H1 (cell line): ENCODE measurements around the gene TBRG4. TPM values are rescaled to one million over a fixed set of nuclear protein-coding genes. Genes with fewer than 3 reads are reported as not detected.

ENCODE experiments used
- ASH2L ChIP-seq: fragments of 200-600, 300-600 bp; sonication (generic); IDR thresholded peaks from one replicate; pipeline ENCODE4 v1.7.1; 2017; ENCODE audit warnings: low read length
- CBX8 ChIP-seq: fragments of 300-800, 300-1000 bp; sonication (generic); IDR thresholded peaks from 2 replicates; pipeline ENCODE4 v1.7.1; 2016; ENCODE audit warnings: low read depth, low read length, borderline replicate concordance
- CHD2 ChIP-seq: IDR thresholded peaks from 2 replicates; pipeline ENCODE4 v1.6.1; 2012; ENCODE audit warnings: low read length, improper control_type of control experiment
- EP300 ChIP-seq, 2 experiments: IDR thresholded peaks; 1 replicate in 1 of 2; 2 replicates in 1 of 2; pipeline ENCODE4 v1.6.1; 2011 to 2012; ENCODE audit warnings: low read depth in 2 of 2, low read length in 2 of 2, mild to moderate bottlenecking in 2 of 2, borderline replicate concordance in 1 of 2, inconsistent platforms in 1 of 2, moderate library complexity in 1 of 2
- FOSL1 ChIP-seq: IDR thresholded peaks from 2 replicates; pipeline ENCODE4 v1.6.1; 2011; ENCODE audit warnings: mild to moderate bottlenecking, low read depth, low read length, moderate library complexity; ENCODE audit not compliant: insufficient read depth
- GTF2F1 ChIP-seq: IDR thresholded peaks from 2 replicates; pipeline ENCODE4 v1.6.1; 2012; ENCODE audit warnings: low read depth, low read length, improper control_type of control experiment, borderline replicate concordance
- NANOG ChIP-seq: IDR thresholded peaks from 2 replicates; pipeline ENCODE4 v1.6.1; 2011; ENCODE audit warnings: low read length, low read depth, mild to moderate bottlenecking, inconsistent platforms; ENCODE audit not compliant: insufficient read depth, poor library complexity, severe bottlenecking
- POLR2A ChIP-seq, 2 experiments: IDR thresholded peaks; 1 replicate in 1 of 2; 2 replicates in 1 of 2; pipeline ENCODE4 v1.6.1; 2011; ENCODE audit warnings: low read depth in 2 of 2, low read length in 2 of 2, mild to moderate bottlenecking in 2 of 2; ENCODE audit errors: control extremely low read depth in 1 of 2
- RNF2 ChIP-seq: fragments of 200-900, 300-1000 bp; sonication (generic); IDR thresholded peaks from 2 replicates; pipeline ENCODE4 v1.7.1; 2016; ENCODE audit warnings: borderline replicate concordance, low read depth, mild to moderate bottlenecking, antibody characterized with exemption, low read length; ENCODE audit not compliant: poor library complexity, severe bottlenecking; ENCODE audit errors: missing control alignments
- SP2 ChIP-seq: IDR thresholded peaks from 2 replicates; pipeline ENCODE4 v1.6.1; 2012; ENCODE audit warnings: mild to moderate bottlenecking, low read length, inconsistent platforms
- TAF1 ChIP-seq: IDR thresholded peaks from 2 replicates; pipeline ENCODE4 v1.6.1; 2011; ENCODE audit warnings: mild to moderate bottlenecking, low read depth, low read length
- polyA plus RNA-seq, 7 experiments: library from polyadenylated mRNA; depleted of rRNA in 3 of 7; stranded (reverse) in 5 of 7; unstranded in 2 of 7; fragments of >200 nt in 5 of 7; fragments of 200-250 nt in 2 of 7; gene quantifications; 1 replicate in 5 of 7; 2 replicates in 1 of 7; 4 replicates in 1 of 7; pipeline versions ENCODE4 v1.2.1 to v1.2.3, GENCODE V29; 2011 to 2013; ENCODE audit warnings: missing spikeins in 2 of 7, mixed read lengths in 2 of 7
- total RNA-seq: library from RNA; stranded (reverse); fragmentation: NEBNext Ultra II Directional; extraction: Animal tissue kit (Norgen Biotek cat#: 25700); gene quantifications from 2 replicates; pipeline ENCODE4 v1.2.1, GENCODE V29; 2021
- TF ChIP-seq, protein P1 (sequence below): fragments of 300-600 bp; sonication (generic); IDR thresholded peaks from 2 replicates; pipeline ENCODE4 v1.7.1; 2012; ENCODE audit warnings: low read length, moderate library complexity, mild to moderate bottlenecking, inconsistent platforms; ENCODE audit not compliant: insufficient replicate concordance

Gene TBRG4
- total and polyA plus RNA-seq, 2 of the 8 experiments (the other 6 are each of a cell fraction or from before 2014, with no cell fraction given), result 110 to 137 TPM

GRCh38 chr7:45160417-45160881 lies 49.0 kb upstream of the TBRG4 start (continued):
- TF ChIP-seq, protein P1, sequence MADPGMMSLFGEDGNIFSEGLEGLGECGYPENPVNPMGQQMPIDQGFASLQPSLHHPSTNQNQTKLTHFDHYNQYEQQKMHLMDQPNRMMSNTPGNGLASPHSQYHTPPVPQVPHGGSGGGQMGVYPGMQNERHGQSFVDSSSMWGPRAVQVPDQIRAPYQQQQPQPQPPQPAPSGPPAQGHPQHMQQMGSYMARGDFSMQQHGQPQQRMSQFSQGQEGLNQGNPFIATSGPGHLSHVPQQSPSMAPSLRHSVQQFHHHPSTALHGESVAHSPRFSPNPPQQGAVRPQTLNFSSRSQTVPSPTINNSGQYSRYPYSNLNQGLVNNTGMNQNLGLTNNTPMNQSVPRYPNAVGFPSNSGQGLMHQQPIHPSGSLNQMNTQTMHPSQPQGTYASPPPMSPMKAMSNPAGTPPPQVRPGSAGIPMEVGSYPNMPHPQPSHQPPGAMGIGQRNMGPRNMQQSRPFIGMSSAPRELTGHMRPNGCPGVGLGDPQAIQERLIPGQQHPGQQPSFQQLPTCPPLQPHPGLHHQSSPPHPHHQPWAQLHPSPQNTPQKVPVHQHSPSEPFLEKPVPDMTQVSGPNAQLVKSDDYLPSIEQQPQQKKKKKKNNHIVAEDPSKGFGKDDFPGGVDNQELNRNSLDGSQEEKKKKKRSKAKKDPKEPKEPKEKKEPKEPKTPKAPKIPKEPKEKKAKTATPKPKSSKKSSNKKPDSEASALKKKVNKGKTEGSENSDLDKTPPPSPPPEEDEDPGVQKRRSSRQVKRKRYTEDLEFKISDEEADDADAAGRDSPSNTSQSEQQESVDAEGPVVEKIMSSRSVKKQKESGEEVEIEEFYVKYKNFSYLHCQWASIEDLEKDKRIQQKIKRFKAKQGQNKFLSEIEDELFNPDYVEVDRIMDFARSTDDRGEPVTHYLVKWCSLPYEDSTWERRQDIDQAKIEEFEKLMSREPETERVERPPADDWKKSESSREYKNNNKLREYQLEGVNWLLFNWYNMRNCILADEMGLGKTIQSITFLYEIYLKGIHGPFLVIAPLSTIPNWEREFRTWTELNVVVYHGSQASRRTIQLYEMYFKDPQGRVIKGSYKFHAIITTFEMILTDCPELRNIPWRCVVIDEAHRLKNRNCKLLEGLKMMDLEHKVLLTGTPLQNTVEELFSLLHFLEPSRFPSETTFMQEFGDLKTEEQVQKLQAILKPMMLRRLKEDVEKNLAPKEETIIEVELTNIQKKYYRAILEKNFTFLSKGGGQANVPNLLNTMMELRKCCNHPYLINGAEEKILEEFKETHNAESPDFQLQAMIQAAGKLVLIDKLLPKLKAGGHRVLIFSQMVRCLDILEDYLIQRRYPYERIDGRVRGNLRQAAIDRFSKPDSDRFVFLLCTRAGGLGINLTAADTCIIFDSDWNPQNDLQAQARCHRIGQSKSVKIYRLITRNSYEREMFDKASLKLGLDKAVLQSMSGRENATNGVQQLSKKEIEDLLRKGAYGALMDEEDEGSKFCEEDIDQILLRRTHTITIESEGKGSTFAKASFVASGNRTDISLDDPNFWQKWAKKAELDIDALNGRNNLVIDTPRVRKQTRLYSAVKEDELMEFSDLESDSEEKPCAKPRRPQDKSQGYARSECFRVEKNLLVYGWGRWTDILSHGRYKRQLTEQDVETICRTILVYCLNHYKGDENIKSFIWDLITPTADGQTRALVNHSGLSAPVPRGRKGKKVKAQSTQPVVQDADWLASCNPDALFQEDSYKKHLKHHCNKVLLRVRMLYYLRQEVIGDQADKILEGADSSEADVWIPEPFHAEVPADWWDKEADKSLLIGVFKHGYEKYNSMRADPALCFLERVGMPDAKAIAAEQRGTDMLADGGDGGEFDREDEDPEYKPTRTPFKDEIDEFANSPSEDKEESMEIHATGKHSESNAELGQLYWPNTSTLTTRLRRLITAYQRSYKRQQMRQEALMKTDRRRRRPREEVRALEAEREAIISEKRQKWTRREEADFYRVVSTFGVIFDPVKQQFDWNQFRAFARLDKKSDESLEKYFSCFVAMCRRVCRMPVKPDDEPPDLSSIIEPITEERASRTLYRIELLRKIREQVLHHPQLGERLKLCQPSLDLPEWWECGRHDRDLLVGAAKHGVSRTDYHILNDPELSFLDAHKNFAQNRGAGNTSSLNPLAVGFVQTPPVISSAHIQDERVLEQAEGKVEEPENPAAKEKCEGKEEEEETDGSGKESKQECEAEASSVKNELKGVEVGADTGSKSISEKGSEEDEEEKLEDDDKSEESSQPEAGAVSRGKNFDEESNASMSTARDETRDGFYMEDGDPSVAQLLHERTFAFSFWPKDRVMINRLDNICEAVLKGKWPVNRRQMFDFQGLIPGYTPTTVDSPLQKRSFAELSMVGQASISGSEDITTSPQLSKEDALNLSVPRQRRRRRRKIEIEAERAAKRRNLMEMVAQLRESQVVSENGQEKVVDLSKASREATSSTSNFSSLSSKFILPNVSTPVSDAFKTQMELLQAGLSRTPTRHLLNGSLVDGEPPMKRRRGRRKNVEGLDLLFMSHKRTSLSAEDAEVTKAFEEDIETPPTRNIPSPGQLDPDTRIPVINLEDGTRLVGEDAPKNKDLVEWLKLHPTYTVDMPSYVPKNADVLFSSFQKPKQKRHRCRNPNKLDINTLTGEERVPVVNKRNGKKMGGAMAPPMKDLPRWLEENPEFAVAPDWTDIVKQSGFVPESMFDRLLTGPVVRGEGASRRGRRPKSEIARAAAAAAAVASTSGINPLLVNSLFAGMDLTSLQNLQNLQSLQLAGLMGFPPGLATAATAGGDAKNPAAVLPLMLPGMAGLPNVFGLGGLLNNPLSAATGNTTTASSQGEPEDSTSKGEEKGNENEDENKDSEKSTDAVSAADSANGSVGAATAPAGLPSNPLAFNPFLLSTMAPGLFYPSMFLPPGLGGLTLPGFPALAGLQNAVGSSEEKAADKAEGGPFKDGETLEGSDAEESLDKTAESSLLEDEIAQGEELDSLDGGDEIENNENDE, result no peak
- TF ChIP-seq RNF2, result no peak
- no peak for TF ChIP-seq ASH2L
- TF ChIP-seq NANOG, result no peak
- no peak for TF ChIP-seq GTF2F1
- TF ChIP-seq POLR2A (IDR thresholded peaks at IDR 0.05; ENCODE audit: control extremely low read depth in 1 of 2, low read depth in 2 of 2, low read length in 2 of 2), result no peak
- no peak for TF ChIP-seq CBX8
- TF ChIP-seq EP300 (IDR thresholded peaks at IDR 0.05; ENCODE audit: borderline replicate concordance in 1 of 2, low read depth in 2 of 2, low read length in 2 of 2), result no peak
- TF ChIP-seq TAF1, result no peak
- no peak for TF ChIP-seq SP2
- TF ChIP-seq FOSL1, result no peak
- no peak for TF ChIP-seq CHD2
